ENCODE measurements around the gene SUN3.

Gene SUN3

DNA sequence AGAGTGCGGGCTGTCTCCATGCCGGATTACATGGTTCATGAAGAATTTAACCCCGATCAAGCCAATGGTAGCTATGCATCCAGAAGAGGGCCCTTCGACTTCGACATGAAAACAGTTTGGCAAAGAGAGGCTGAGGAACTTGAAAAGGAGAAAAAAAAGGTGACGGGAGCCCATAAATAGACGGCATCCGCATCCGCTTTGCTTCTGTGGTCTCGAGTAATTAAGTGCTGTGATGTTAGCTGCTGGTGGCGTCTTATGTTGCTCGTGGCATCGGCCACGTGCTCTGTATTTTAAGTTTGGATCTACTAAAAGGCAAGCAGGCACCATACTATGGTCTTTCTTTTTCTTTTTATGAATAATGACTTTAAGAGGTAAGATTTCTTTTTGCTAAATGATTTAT lies 17.6 kb upstream of the SUN3 start:
- Histone ChIP-seq H3K4me3 (ENCODE audit: low read depth, low read length) (no peak overlapping the region), H3K4me1 (no peaks in the 10 kb centered on the region), H3K36me3 (no peaks in the 10 kb centered on the region), H3K27me3 (no peaks in the 10 kb centered on the region; the same call in 1 of the 2 replicates), H3K9me3 (no peaks in the 10 kb centered on the region)
- TF ChIP-seq, protein P1, sequence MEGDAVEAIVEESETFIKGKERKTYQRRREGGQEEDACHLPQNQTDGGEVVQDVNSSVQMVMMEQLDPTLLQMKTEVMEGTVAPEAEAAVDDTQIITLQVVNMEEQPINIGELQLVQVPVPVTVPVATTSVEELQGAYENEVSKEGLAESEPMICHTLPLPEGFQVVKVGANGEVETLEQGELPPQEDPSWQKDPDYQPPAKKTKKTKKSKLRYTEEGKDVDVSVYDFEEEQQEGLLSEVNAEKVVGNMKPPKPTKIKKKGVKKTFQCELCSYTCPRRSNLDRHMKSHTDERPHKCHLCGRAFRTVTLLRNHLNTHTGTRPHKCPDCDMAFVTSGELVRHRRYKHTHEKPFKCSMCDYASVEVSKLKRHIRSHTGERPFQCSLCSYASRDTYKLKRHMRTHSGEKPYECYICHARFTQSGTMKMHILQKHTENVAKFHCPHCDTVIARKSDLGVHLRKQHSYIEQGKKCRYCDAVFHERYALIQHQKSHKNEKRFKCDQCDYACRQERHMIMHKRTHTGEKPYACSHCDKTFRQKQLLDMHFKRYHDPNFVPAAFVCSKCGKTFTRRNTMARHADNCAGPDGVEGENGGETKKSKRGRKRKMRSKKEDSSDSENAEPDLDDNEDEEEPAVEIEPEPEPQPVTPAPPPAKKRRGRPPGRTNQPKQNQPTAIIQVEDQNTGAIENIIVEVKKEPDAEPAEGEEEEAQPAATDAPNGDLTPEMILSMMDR (IDR thresholded peaks at IDR 0.05; ENCODE audit: low read depth, low read length) = no peak
- DNase-seq = no peak

DNA sequence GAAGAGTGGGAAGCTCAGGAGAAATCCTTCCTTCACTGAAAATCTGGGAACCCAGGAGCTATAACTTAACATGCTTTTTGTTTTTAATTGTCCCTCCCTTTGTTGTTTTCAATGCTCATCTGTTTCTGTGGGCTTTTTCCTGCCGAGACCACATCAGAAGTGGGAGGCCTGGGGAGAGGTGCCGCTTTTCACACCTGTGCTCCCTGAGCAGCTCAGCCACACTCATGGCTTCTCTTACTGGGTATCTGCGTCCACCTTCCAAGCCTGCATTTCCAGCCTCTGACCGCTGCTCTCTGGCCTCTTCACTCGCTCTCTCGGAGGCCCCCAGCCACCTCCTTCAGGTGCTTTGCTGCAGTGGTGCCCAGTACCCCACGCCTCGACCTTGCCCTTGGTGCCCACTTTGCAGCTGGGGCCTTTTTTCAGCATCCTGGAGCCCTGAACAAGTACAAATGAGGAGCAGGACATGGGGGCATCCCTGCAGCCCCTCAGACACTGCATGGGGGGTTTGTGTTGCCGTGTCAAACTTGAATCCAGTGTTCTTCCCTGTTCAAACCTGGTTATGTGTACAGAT lies 16.4 kb upstream of the SUN3 start:
- no peaks in the 10 kb centered on the region for H3K36me3 ChIP-seq
- H3K4me1 ChIP-seq = no peaks in the 10 kb centered on the region
- DNase-seq = no peak
- TF ChIP-seq, protein P1 (IDR thresholded peaks at IDR 0.05; ENCODE audit: low read depth, low read length) = no peak
- H3K27me3 ChIP-seq = no peaks in the 10 kb centered on the region; the same call in 1 of the 2 replicates
- no peaks in the 10 kb centered on the region for H3K9me3 ChIP-seq
- H3K4me3 ChIP-seq (ENCODE audit: low read depth, low read length) = no peak overlapping the region

DNA sequence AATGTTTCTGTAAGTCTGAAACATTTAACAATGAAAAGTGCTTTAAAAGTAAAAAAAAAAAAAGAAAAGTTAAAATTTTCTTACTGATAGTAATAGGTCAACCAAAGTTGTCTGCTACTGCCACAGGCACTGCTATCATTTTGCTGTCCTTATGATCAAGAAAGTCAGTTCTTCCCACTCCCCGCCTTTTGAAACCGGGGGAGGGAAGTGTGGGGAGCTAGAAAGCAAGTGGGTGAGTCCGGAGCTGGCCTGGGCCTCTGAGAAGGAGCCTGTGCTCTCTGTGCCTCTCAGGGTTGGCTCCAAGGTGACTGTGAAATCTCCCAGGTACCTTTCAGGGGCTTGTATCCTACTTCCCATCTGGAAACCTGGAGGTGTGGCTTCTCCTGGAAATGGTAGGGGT lies 13.7 kb upstream of the SUN3 start:
- Histone ChIP-seq H3K9me3 (no peaks in the 10 kb centered on the region), H3K36me3 (no peaks in the 10 kb centered on the region), H3K4me1 (no peaks in the 10 kb centered on the region), H3K27me3 (no peaks in the 10 kb centered on the region; the same call in 1 of the 2 replicates), H3K4me3 (ENCODE audit: low read depth, low read length) (no peak overlapping the region)
- TF ChIP-seq, protein P1 (IDR thresholded peaks at IDR 0.05; ENCODE audit: low read depth, low read length) = no peak
- no peak for DNase-seq

DNA sequence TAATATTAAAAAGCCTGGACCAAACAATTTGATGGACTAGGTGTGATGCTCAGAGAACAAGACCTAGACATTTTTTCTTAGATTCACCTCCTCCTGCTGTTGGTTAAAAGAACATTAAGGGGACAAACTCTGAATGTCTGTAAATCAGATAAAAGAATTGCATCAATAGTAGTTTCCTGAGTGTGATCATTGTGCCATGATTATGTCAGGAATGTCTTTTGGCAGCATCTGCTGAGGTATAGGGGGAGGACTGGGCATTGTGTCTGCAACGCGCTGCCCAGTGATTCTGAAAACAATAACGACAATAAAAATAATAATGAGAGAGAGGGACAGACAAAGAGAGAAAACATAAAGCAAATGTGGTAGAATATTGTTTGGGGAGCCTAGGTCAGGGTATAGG lies 13.3 kb upstream of the SUN3 start:
- DNase-seq = no peak
- TF ChIP-seq, protein P1 (IDR thresholded peaks at IDR 0.05; ENCODE audit: low read depth, low read length) = no peak
- no peaks in the 10 kb centered on the region for H3K4me1 ChIP-seq

DNA sequence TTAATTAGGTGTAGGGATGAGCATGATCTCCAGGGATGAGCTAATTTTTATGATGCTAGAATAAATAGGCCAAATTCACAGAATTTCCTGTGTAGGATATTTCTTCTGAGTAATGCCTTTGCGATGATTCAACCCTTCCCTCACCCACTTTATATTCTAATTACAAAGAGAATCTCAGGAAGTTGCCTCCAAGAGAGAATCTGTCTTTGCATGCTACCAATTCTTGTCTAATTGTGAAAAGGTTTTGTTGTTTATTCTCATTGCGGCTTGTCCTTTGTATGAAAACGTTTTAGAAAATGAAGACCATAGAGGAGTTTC lies 12.7 kb upstream of the SUN3 start:
- Histone ChIP-seq H3K4me1 (no peaks in the 10 kb centered on the region), H3K36me3 (no peaks in the 10 kb centered on the region), H3K4me3 (ENCODE audit: low read depth, low read length) (no peak overlapping the region), H3K27me3 (peaks cover 7% of the 10 kb centered on the region), H3K9me3 (no peaks in the 10 kb centered on the region)
- no peak for DNase-seq
- TF ChIP-seq, protein P1 (IDR thresholded peaks at IDR 0.05; ENCODE audit: low read depth, low read length) = no peak

More for the DNA sequence above, 13.3 kb upstream of the SUN3 start:
- H3K36me3 ChIP-seq = no peaks in the 10 kb centered on the region
- peaks cover under 1% of the 10 kb centered on the region for H3K27me3 ChIP-seq
- no peak overlapping the region for H3K4me3 ChIP-seq (ENCODE audit: low read depth, low read length)
- H3K9me3 ChIP-seq = no peaks in the 10 kb centered on the region

DNA sequence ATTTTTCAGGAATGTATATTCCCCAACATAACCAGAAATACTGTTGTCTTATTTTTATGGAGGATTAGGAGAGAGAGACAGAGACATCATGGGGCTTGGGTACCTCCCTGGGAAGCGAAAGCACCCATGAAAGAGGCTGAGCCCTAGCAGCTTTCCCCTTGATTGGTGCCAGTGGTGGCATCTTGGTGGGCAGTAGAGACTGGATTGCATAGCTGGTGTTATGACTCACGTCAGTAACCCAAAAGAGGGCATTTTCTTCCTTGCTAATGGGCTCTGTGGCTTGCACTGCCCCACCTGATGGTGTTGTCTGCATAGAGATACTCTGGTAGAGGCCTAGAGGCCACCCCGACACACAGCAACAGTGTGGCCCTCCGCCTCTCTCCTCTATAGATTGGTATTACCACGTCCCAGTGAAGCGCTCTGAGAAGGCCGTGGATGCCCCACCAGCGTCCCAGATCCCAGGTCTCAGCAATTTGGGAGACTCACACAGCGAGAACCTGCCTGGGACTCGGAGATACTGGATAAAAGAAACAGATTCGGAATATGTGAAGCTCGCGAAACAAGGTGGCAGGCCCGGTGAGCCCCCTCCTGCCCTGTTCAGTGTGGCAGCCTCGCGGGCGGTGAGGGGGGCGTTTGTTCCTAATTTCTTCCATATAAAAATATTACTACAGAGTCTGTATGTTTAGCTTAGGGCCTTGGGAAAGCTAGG lies 12.2 kb upstream of the SUN3 start:
- Histone ChIP-seq H3K4me1 (peaks cover under 1% of the 10 kb centered on the region; the same call in 1 of the 2 replicates), H3K4me3 (ENCODE audit: low read depth, low read length) (no peak overlapping the region), H3K27me3 (peaks cover 12% of the 10 kb centered on the region), H3K36me3 (no peaks in the 10 kb centered on the region), H3K9me3 (no peaks in the 10 kb centered on the region)
- TF ChIP-seq, protein P1 (IDR thresholded peaks at IDR 0.05; ENCODE audit: low read depth, low read length) = no peak
- DNase-seq = no peak
